ENCODE data around the gene TICAM1. TPM values are rescaled to one million over a fixed set of nuclear protein-coding genes. Genes with fewer than 3 reads are reported as not detected.
"Not testable (repeated sequence)": the region's sequence is repeated elsewhere in the genome, so short reads cannot be mapped to it uniquely, and the experiment has no call there.

Gene TICAM1
- total and polyA plus RNA-seq, 2 donors from 2014 or later, result 9.9 to 23.0 TPM

DNA sequence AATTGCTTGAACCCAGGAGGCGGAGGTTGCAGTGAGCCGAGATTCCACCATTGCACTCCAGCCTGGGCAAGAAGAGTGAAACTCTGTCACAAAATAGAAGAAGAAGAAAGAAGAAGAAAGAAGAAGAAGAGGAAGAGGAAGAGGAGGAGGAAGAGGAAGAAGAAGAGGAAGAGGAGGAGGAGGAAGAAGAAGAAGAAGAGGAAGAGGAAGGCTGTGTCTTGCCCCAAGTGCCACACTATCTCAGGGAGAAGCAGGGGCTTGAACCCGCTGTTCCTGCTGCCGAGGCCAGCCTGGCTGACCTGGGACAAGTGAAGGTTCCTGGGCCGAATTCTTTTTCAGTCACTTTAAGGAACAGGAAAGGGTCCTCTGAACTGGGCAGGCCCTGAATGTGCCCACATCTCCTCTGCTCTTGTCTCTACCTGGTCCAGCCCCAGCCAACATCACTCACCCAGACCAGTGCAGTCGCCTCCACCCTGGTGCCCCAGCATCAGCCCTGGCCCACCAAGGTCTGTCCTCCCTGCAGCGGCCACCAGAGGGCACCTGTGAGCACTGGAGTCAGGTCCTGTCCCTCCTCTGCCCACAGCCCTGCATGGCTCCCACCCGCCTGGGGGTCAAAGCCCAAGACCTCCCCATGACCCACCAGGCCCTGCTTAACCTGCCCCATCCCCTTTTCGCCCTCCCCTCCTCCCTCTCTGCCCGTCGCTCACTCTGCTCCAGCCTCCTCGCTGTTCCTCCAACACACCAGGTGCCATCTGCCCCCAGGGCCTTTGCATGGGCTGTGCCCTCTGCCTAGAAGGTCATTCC is 20.0 kb downstream of the TICAM1 start:
- Histone ChIP-seq H3K9me3 (ENCODE audit: control insufficient read depth in 2 of 3, insufficient read depth in 1 of 3, low read length in 3 of 3) (no peaks in the 10 kb centered on the region), H3K4me3 (ENCODE audit: low read length in 3 of 3) (no peak overlapping the region), H3K36me3 (ENCODE audit: control insufficient read depth in 2 of 3, insufficient read depth in 3 of 3, low read length in 3 of 3) (no peaks in the 10 kb centered on the region), H3K27ac (ENCODE audit: low read depth in 2 of 2, low read length in 2 of 2) (no peak overlapping the region), H3K4me1 (ENCODE audit: control insufficient read depth in 2 of 3, insufficient read depth in 2 of 3, low read depth in 1 of 3, low read length in 3 of 3) (peaks cover 0 to 7% (median 0%) of the 10 kb centered on the region in 3 donors), H3K9ac (ENCODE audit: low read length in 3 of 3) (no peak overlapping the region), H3K27me3 (ENCODE audit: control insufficient read depth, insufficient read depth, low read length) (no peaks in the 10 kb centered on the region)
- peak; percentile 61 to 92 (median 71) for DNase-seq
- TF ChIP-seq, protein P1, sequence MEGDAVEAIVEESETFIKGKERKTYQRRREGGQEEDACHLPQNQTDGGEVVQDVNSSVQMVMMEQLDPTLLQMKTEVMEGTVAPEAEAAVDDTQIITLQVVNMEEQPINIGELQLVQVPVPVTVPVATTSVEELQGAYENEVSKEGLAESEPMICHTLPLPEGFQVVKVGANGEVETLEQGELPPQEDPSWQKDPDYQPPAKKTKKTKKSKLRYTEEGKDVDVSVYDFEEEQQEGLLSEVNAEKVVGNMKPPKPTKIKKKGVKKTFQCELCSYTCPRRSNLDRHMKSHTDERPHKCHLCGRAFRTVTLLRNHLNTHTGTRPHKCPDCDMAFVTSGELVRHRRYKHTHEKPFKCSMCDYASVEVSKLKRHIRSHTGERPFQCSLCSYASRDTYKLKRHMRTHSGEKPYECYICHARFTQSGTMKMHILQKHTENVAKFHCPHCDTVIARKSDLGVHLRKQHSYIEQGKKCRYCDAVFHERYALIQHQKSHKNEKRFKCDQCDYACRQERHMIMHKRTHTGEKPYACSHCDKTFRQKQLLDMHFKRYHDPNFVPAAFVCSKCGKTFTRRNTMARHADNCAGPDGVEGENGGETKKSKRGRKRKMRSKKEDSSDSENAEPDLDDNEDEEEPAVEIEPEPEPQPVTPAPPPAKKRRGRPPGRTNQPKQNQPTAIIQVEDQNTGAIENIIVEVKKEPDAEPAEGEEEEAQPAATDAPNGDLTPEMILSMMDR (IDR thresholded peaks at IDR 0.05; ENCODE audit: borderline replicate concordance, extremely low read depth, insufficient read depth), result peak; percentile 87
- no peak for FAIRE-seq
- intact Hi-C loops (cut with DNase I), result no loop called here

DNA sequence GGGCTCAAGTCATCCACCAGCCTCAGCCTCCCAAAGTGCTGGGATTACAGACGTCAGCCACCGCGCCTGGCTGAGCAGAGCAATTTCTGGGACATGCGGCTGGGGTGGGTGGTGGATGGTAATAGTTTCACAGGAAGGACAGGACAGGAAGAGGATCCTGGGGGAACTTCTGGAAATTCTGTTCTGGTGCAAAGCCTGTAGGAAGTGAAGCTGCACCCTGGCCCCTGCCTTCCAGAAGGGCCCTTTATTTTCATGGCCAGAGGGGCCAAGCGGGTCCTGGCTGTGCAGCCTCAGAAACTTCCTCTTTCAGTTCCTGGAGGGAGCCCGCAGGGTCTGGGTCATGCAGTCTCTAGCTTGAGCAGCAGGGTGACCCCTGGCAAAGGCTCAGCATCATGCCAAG is 24.3 kb downstream of the TICAM1 start:
- Histone ChIP-seq H3K9me3 (ENCODE audit: control insufficient read depth in 2 of 3, insufficient read depth in 1 of 3, low read length in 3 of 3) (no peaks in the 10 kb centered on the region), H3K4me1 (ENCODE audit: control insufficient read depth in 2 of 3, insufficient read depth in 2 of 3, low read depth in 1 of 3, low read length in 3 of 3) (no peaks in the 10 kb centered on the region), H3K36me3 (ENCODE audit: control insufficient read depth in 2 of 3, insufficient read depth in 3 of 3, low read length in 3 of 3) (no peaks in the 10 kb centered on the region), H3K4me3 (ENCODE audit: low read length in 3 of 3) (no peak overlapping the region), H3K27me3 (ENCODE audit: control insufficient read depth, insufficient read depth, low read length) (no peaks in the 10 kb centered on the region), H3K9ac (ENCODE audit: low read length in 3 of 3) (no peak overlapping the region), H3K27ac (ENCODE audit: low read depth in 2 of 2, low read length in 2 of 2) (no peak overlapping the region)
- DNase-seq (no peak), FAIRE-seq (no peak)
- TF ChIP-seq, protein P1 (IDR thresholded peaks at IDR 0.05; ENCODE audit: borderline replicate concordance, extremely low read depth, insufficient read depth), result no peak
- intact Hi-C loops (cut with DNase I), result loop anchor here (5.0 to 10.0 kb wide), 2 partner anchors 45 to 218 kb away; no protein-coding TSS in a partner anchor

DNA sequence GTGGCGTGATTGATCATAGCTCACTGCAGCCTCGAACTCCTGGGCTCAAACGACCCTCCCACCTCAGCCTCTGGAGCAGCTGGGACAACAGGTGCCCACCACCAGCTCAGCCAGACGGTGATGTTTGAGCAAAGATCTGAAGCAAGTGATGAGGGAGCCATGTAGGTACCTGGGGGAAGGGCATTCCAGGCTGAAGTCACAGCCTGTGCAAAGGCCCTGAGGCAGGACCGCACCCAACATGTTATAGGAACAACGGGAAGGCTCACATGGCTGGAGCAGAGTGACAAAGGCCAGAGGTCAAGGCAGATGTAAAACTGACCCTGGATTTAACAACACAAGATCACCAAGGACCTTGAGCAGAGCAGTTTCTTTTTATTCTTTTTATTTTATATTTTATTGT is 25.1 kb downstream of the TICAM1 start:
- FAIRE-seq (no peak), DNase-seq (no peak)
- no peak overlapping the region for H3K9ac ChIP-seq (ENCODE audit: low read length in 3 of 3)
- no peaks in the 10 kb centered on the region for H3K27me3 ChIP-seq (ENCODE audit: control insufficient read depth, insufficient read depth, low read length)
- intact Hi-C loops (cut with DNase I), result loop anchor here (5.0 to 10.0 kb wide), 2 partner anchors 46 to 218 kb away; no protein-coding TSS in a partner anchor
- no peaks in the 10 kb centered on the region for H3K9me3 ChIP-seq (ENCODE audit: control insufficient read depth in 2 of 3, insufficient read depth in 1 of 3, low read length in 3 of 3)
- no peaks in the 10 kb centered on the region for H3K36me3 ChIP-seq (ENCODE audit: control insufficient read depth in 2 of 3, insufficient read depth in 3 of 3, low read length in 3 of 3)
- H3K4me1 ChIP-seq (ENCODE audit: control insufficient read depth in 2 of 3, insufficient read depth in 2 of 3, low read depth in 1 of 3, low read length in 3 of 3), result no peaks in the 10 kb centered on the region
- TF ChIP-seq, protein P1 (IDR thresholded peaks at IDR 0.05; ENCODE audit: borderline replicate concordance, extremely low read depth, insufficient read depth), result no peak
- no peak overlapping the region for H3K4me3 ChIP-seq (ENCODE audit: low read length in 3 of 3)
- no peak overlapping the region for H3K27ac ChIP-seq (ENCODE audit: low read depth in 2 of 2, low read length in 2 of 2)

DNA sequence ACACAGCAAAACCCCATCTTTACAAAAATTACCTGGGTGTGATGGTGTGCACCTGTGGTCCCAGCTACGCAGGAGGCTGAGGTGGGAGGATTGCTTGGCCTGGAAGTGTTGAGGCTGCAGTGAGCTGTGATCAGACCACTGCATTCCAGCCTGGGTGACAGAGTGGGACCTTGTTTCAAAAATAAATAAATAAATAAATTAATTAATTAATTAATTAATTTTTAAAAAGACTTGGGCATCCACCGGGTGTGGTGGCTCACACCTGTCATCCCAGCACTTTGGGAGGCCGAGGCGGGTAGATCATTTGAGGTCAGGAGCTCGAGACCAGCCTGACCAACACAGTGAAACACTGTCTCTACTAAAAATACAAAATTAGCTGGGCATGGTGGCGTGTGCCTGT is 26.4 kb downstream of the TICAM1 start:
- FAIRE-seq, result not testable (repeated sequence)
- intact Hi-C loops (cut with DNase I), result loop anchor here (5.0 to 10.0 kb wide), 2 partner anchors 47 to 220 kb away; no protein-coding TSS in a partner anchor

More for the DNA sequence above, 26.4 kb downstream of the TICAM1 start:
- not testable (repeated sequence) for DNase-seq; H3K27ac ChIP-seq (ENCODE audit: low read depth in 2 of 2, low read length in 2 of 2); H3K4me1 ChIP-seq (ENCODE audit: control insufficient read depth in 2 of 3, insufficient read depth in 2 of 3, low read depth in 1 of 3, low read length in 3 of 3); H3K36me3 ChIP-seq (ENCODE audit: control insufficient read depth in 2 of 3, insufficient read depth in 3 of 3, low read length in 3 of 3); H3K27me3 ChIP-seq (ENCODE audit: control insufficient read depth, insufficient read depth, low read length); H3K9me3 ChIP-seq (ENCODE audit: control insufficient read depth in 2 of 3, insufficient read depth in 1 of 3, low read length in 3 of 3); H3K9ac ChIP-seq (ENCODE audit: low read length in 3 of 3); H3K4me3 ChIP-seq (ENCODE audit: low read length in 3 of 3)
